T-helper 22 cell (primary cell): ENCODE data around the gene RETSAT.
"Not testable (repeated sequence)": the region's sequence is repeated elsewhere in the genome, so short reads cannot be mapped to it uniquely, and the experiment has no call there.

Source experiments
- DNase-seq: peaks from one replicate; pipeline ENCODE4 v3.0.0-alpha.2; 2020; ENCODE audit warnings: low read depth

The RETSAT gene

GRCh38 chr2:85378257-85378656, 23.9 kb upstream of the RETSAT start:
- no peak for DNase-seq

- DNase-seq, result no peak
Observed at GRCh38 chr2:85377083-85377482, 22.8 kb upstream of the RETSAT start.

- no peak for DNase-seq
Observed at GRCh38 chr2:85376291-85377065, 22.1 kb upstream of the RETSAT start.

- no peak for DNase-seq
Observed at GRCh38 chr2:85371045-85371444, 16.7 kb upstream of the RETSAT start.

GRCh38 chr2:85369500-85369899, 15.2 kb upstream of the RETSAT start:
- no peak for DNase-seq

- DNase-seq, result no peak
Observed at GRCh38 chr2:85368921-85369320, 14.6 kb upstream of the RETSAT start.

- no peak for DNase-seq
Observed at GRCh38 chr2:85367180-85367579, 12.9 kb upstream of the RETSAT start.

GRCh38 chr2:85362653-85363387, 8.5 kb upstream of the RETSAT start:
- DNase-seq, result not testable (repeated sequence)

- DNase-seq, result no peak
Observed at GRCh38 chr2:85357736-85358135, 3.4 kb upstream of the RETSAT start.

- no peak for DNase-seq
Observed at GRCh38 chr2:85356186-85356585, 1.9 kb upstream of the RETSAT start.

GRCh38 chr2:85355521-85355920, 1.2 kb upstream of the RETSAT start:
- DNase-seq, result no peak

- DNase-seq, result no peak
Observed at GRCh38 chr2:85355073-85355410, 714 bp upstream of the RETSAT start.

GRCh38 chr2:85353876-85354285, 447 bp downstream of the RETSAT start:
- no peak for DNase-seq

GRCh38 chr2:85347599-85347998, 6.7 kb downstream of the RETSAT start:
- DNase-seq, result no peak

GRCh38 chr2:85344356-85344954, 9.9 kb downstream of the RETSAT start:
- DNase-seq, result no peak

GRCh38 chr2:85343207-85343895, 11.0 kb downstream of the RETSAT start:
- DNase-seq, result not testable (repeated sequence)

GRCh38 chr2:85342156-85342555, 12.2 kb downstream of the RETSAT start:
- DNase-seq, result no peak

- no peak for DNase-seq
Observed at GRCh38 chr2:85341269-85342029, 12.9 kb downstream of the RETSAT start.

- DNase-seq, result no peak
Observed at GRCh38 chr2:85340034-85340892, 14.1 kb downstream of the RETSAT start.

- no peak for DNase-seq
Observed at GRCh38 chr2:85334928-85335327, 19.4 kb downstream of the RETSAT start.

- not testable (repeated sequence) for DNase-seq
Observed at GRCh38 chr2:85333877-85334276, 20.5 kb downstream of the RETSAT start.
